HG03039 (cell line): Measurements from ENCODE around the gene MRGPRX3.

Experiments used
- ATAC-seq: cut with Tn5 transposase; IDR thresholded peaks from one replicate; pipeline ENCODE4 v1.9.1; 2021; ENCODE audit warnings: mild to moderate bottlenecking, moderate library complexity; ENCODE audit not compliant: unreplicated experiment

Gene MRGPRX3

DNA sequence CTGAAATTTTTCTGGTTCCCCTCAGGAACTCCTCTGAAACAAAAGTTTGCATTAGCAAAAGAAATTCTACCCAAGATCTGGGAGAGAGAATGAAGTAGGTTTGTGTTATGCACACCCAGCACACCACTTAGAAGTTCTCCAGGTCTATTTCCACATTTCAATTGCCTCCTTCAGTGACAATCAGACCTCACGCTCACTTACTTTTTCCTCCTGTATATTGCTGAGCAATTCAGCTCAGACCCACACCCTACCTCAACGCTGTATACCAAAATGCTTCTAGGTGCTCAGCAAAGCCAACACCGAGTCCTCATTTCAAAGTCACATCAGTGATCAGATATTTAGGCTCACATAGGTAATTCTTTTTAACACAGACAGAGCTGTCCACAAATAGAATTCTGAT is 19.2 kb downstream of the MRGPRX3 start:
- no peak for ATAC-seq

DNA sequence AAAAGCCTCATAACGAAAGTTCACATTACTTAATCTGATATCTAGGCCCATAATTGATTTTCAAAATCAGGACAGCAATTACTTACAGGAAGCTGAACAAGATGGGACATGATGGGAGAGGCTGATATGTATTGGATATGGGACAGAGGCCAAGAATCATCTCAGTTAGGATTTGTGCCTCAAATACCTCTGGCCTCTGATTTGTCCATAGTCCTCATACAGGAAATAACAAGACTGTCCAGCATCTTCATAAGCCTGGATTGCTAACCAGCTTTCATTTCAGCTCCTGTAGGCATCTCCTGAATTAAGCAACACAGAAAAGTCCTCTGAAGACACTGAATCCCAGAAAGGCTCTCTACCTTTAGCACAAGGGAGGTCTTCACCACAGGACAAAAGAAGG is 36.0 kb downstream of the MRGPRX3 start:
- ATAC-seq: no peak

GRCh38 chr11:18171377-18172000 is 39.1 kb downstream of the MRGPRX3 start:
- ATAC-seq: no peak

DNA sequence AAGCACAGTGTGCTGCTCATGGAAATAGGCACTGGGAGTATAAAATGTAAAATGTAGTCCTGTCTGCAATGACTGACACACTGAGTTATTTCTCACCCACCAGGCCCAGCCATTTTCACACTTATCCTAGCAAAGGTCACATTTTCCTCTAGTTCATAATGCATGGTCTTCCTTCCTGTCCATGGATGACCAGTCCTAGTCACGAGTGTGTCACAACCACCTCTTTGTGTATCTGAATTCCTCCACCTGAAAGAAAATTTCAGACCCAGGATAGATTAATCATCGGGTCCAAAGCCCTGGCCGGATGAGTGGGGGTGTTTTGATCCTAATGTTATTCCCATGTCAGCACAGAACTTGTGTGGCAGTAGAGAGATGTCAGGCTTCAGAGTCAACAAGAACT is 40.3 kb downstream of the MRGPRX3 start, which contains the start of gene MRGPRX4:
TSS of gene MRGPRX4 (plus strand) at position 172 of the 400 bp plus-strand sequence. CDS start 420 bp downstream, outside the sequence.
- no peak for ATAC-seq

DNA sequence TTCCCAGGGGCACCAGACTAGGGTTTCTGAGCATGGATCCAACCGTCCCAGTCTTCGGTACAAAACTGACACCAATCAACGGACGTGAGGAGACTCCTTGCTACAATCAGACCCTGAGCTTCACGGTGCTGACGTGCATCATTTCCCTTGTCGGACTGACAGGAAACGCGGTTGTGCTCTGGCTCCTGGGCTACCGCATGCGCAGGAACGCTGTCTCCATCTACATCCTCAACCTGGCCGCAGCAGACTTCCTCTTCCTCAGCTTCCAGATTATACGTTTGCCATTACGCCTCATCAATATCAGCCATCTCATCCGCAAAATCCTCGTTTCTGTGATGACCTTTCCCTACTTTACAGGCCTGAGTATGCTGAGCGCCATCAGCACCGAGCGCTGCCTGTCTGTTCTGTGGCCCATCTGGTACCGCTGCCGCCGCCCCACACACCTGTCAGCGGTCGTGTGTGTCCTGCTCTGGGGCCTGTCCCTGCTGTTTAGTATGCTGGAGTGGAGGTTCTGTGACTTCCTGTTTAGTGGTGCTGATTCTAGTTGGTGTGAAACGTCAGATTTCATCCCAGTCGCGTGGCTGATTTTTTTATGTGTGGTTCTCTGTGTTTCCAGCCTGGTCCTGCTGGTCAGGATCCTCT is 41.0 kb downstream of the MRGPRX3 start:
- no peak for ATAC-seq
